Cerebellar nuclear complex (tissue), 1 donor: Measurements from ENCODE around the gene CEACAM7.
"Not testable (repeated sequence)": the region's sequence is repeated elsewhere in the genome, so short reads cannot be mapped to it uniquely, and the experiment has no call there.

ENCODE experiments used
- DNase-seq, 2 experiments: peaks; one replicate each; lab custom pipeline; 2025; lab: John Stamatoyannopoulos, UW

CEACAM7 gene

GRCh38 chr19:41656756-41657155, 31.3 kb downstream of the CEACAM7 start:
- DNase-seq = not testable (repeated sequence)

- DNase-seq = no peak
Measured at GRCh38 chr19:41652250-41652649, 35.8 kb downstream of the CEACAM7 start.

- DNase-seq = no peak
Measured at GRCh38 chr19:41649827-41650226, 38.2 kb downstream of the CEACAM7 start.

GRCh38 chr19:41646589-41647204, 41.4 kb downstream of the CEACAM7 start:
- no peak for DNase-seq

- DNase-seq = no peak
Measured at GRCh38 chr19:41641879-41642485, 46.1 kb downstream of the CEACAM7 start.

GRCh38 chr19:41638641-41639081, 49.4 kb downstream of the CEACAM7 start:
- no peak for DNase-seq

- no peak for DNase-seq
Measured at GRCh38 chr19:41637484-41637883, 50.6 kb downstream of the CEACAM7 start.

- no peak for DNase-seq
Measured at GRCh38 chr19:41627966-41628675, 59.9 kb downstream of the CEACAM7 start.

GRCh38 chr19:41626877-41627276, 61.2 kb downstream of the CEACAM7 start, which contains the start of gene CEACAM4:
TSS of gene CEACAM4 (minus strand) at chr19:41627074. CDS start at chr19:41626963, 111 bp downstream.
- DNase-seq = no peak

GRCh38 chr19:41626278-41626677, 61.8 kb downstream of the CEACAM7 start:
- no peak for DNase-seq

GRCh38 chr19:41624937-41625336, 63.1 kb downstream of the CEACAM7 start:
- DNase-seq = no peak

GRCh38 chr19:41624515-41624914, 63.6 kb downstream of the CEACAM7 start:
- DNase-seq = no peak

- no peak for DNase-seq
Measured at GRCh38 chr19:41623360-41623759, 64.7 kb downstream of the CEACAM7 start.
